ENCODE measurements around the gene OR5K1. TPM values are rescaled to one million over a fixed set of nuclear protein-coding genes. Genes with fewer than 3 reads are reported as not detected.

Gene OR5K1
- total and polyA plus RNA-seq, 2 of the 8 experiments (the other 6 are each of a cell fraction or from before 2014, with no cell fraction given) = not detected

GRCh38 chr3:98508582-98508981 lies 45.6 kb downstream of the OR5K1 start:
- POLR2A ChIA-PET (ENCODE audit: partially characterized antibody) = no interaction called here
- no peaks in the 10 kb centered on the region for H3K27me3 ChIP-seq (replicated peaks in 1 of 4; ENCODE audit: control insufficient read depth in 3 of 4, extremely low read depth in 1 of 4, insufficient read depth in 3 of 4, low read length in 3 of 4)
- WGBS, 2 experiments (ENCODE audit: extremely low coverage in 1 of 2, insufficient coverage in 1 of 2, insufficient read length in 1 of 2, insufficient replicate concordance in 2 of 2, low coverage in 1 of 2, low lambda C conversion rate in 2 of 2, missing lambda C conversion rate in 1 of 2) = 85 to 100% methylated on average over 1 to 2 of the region's 2 CpGs
- no peak overlapping the region for H2BK5ac ChIP-seq (ENCODE audit: low read depth, low read length)
- H3K23me2 ChIP-seq (ENCODE audit: low read depth, low read length) = no peaks in the 10 kb centered on the region
- H3K79me1 ChIP-seq (ENCODE audit: low read depth, low read length) = no peaks in the 10 kb centered on the region
- no peak overlapping the region for H4K5ac ChIP-seq (ENCODE audit: insufficient read length, low read depth, low read length)
- CTCF ChIA-PET (ENCODE audit: partially characterized antibody) = interaction anchor here (0.6 kb wide), 1 partner anchor 10 kb away, joined by 3 read pairs; no protein-coding TSS in a partner anchor
- no peak for FAIRE-seq
- no peak overlapping the region for H3K4ac ChIP-seq (replicated peaks; ENCODE audit: insufficient read length, low read depth, low read length)
- H3K18ac ChIP-seq (ENCODE audit: extremely low read depth, low read length) = no peak overlapping the region
- H3K4me2 ChIP-seq (ENCODE audit: insufficient read depth in 1 of 2, low read depth in 2 of 2, low read length in 2 of 2) = no peak overlapping the region
- H4K20me1 ChIP-seq (replicated peaks in 1 of 2; ENCODE audit: control insufficient read depth in 1 of 2, insufficient read depth in 2 of 2, low read length in 2 of 2) = no peaks in the 10 kb centered on the region
- H2BK15ac ChIP-seq (ENCODE audit: low read length) = no peak overlapping the region
- H3K27ac ChIP-seq (ENCODE audit: low read depth, low read length) = no peak overlapping the region
- no peaks in the 10 kb centered on the region for H3K4me1 ChIP-seq (replicated peaks in 1 of 4; ENCODE audit: control insufficient read depth in 3 of 4, insufficient read depth in 4 of 4, low read length in 3 of 4)
- H2BK12ac ChIP-seq (ENCODE audit: low read depth, low read length) = no peak overlapping the region
- H3K14ac ChIP-seq (ENCODE audit: insufficient read length) = no peak overlapping the region
- no peaks in the 10 kb centered on the region for H3K9me3 ChIP-seq (ENCODE audit: insufficient read depth in 2 of 2, low read depth in 1 of 2, low read length in 1 of 2)
- H4K8ac ChIP-seq (ENCODE audit: extremely low read depth, insufficient read depth, low read length) = no peak overlapping the region
- H3K9ac ChIP-seq (replicated peaks in 1 of 4; ENCODE audit: extremely low read depth in 1 of 4, low read depth in 3 of 4, low read length in 3 of 4) = no peak overlapping the region
- no peaks in the 10 kb centered on the region for H3K79me2 ChIP-seq (ENCODE audit: control insufficient read depth in 1 of 2, insufficient read depth in 2 of 2, low read length in 2 of 2)
- H3K36me3 ChIP-seq (ENCODE audit: control insufficient read depth in 2 of 4, insufficient read depth in 4 of 4, low read length in 3 of 4) = no peaks in the 10 kb centered on the region
- H3K4me3 ChIP-seq (ENCODE audit: extremely low read depth in 1 of 4, insufficient read depth in 2 of 4, low read depth in 3 of 4, low read length in 4 of 4) = no peak overlapping the region
- H3K23ac ChIP-seq (ENCODE audit: insufficient read length) = no peak overlapping the region
- DNase-seq (ENCODE audit: low read depth in 1 of 2, low spot score in 2 of 2) = no peak
- H2AFZ ChIP-seq (ENCODE audit: low read length) = no peak overlapping the region
- no peak overlapping the region for H3K56ac ChIP-seq (replicated peaks; ENCODE audit: insufficient read length, low read depth, low read length)
- no peak overlapping the region for H2BK20ac ChIP-seq (ENCODE audit: low read length)
- H2BK120ac ChIP-seq (replicated peaks; ENCODE audit: low read depth, low read length) = no peak overlapping the region
- H4K91ac ChIP-seq (replicated peaks; ENCODE audit: insufficient read length, low read length) = no peak overlapping the region
- no peak overlapping the region for H2AK5ac ChIP-seq (ENCODE audit: low read depth, low read length)
- no peak for TF ChIP-seq GTF2F1 (IDR thresholded peaks at IDR 0.05; ENCODE audit: borderline replicate concordance, low read depth, low read length)
- no peak for TF ChIP-seq TAF1 (IDR thresholded peaks at IDR 0.05; ENCODE audit: low read depth, low read length)
- TF ChIP-seq TAF7 (optimal IDR thresholded peaks at IDR 0.05; ENCODE audit: borderline replicate concordance, low read depth, low read length) = no peak
- no peak for TF ChIP-seq BRCA1 (IDR thresholded peaks at IDR 0.05; ENCODE audit: low read depth, low read length)
- TF ChIP-seq NRF1 (IDR thresholded peaks at IDR 0.05; ENCODE audit: low read depth, low read length) = no peak
- no peak for TF ChIP-seq SIX5 (IDR thresholded peaks at IDR 0.05; ENCODE audit: low read depth, low read length)
- TF ChIP-seq MAX (IDR thresholded peaks at IDR 0.05) = no peak
- TF ChIP-seq CHD1 (IDR thresholded peaks at IDR 0.05; ENCODE audit: low read depth, low read length) = no peak
- TF ChIP-seq SP2 (IDR thresholded peaks at IDR 0.05; ENCODE audit: low read length) = no peak
- TF ChIP-seq YY1 (IDR thresholded peaks at IDR 0.05; ENCODE audit: low read depth, low read length) = no peak
- TF ChIP-seq ATF2 (IDR thresholded peaks at IDR 0.05; ENCODE audit: low read length) = no peak
- TF ChIP-seq KDM4A (IDR thresholded peaks at IDR 0.05; ENCODE audit: low read depth, low read length, severe bottlenecking) = no peak

Data from H1 (cell line).